Smooth muscle cell (in vitro differentiated cells): ENCODE results near the gene MSRB3. TPM values are rescaled to one million over a fixed set of nuclear protein-coding genes. Genes with fewer than 3 reads are reported as not detected.

Experiments
- DNase-seq: peaks from one replicate; lab custom pipeline; 2025; ENCODE audit not compliant: unreplicated experiment; lab: John Stamatoyannopoulos, UW
- H2AFZ ChIP-seq: fragments of 200-600 bp; sonication (generic); 2 replicates; pipeline ENCODE4 v1.6.0; 2016; ENCODE audit warnings: antibody characterized with exemption, low read depth, mild to moderate bottlenecking
- H3F3A ChIP-seq: fragments of 200-600 bp; sonication (generic); 2 replicates; pipeline ENCODE4 v1.6.0; 2017; ENCODE audit warnings: antibody characterized with exemption, low read depth
- H3K27ac ChIP-seq: fragments of 200-600 bp; sonication (generic); 2 replicates; pipeline ENCODE4 v1.5.1; 2016; ENCODE audit warnings: low read depth, mild to moderate bottlenecking
- H3K27me3 ChIP-seq: fragments of 200-600 bp; sonication (generic); 2 replicates; pipeline ENCODE4 v1.6.1; 2016; ENCODE audit warnings: low read depth, mild to moderate bottlenecking
- H3K36me3 ChIP-seq: fragments of 200-600 bp; sonication (generic); 2 replicates; pipeline ENCODE4 v1.5.1; 2016; ENCODE audit warnings: low read depth
- H3K4me1 ChIP-seq: fragments of 200-600 bp; sonication (generic); 2 replicates; pipeline ENCODE4 v1.5.1; 2016; ENCODE audit warnings: low read depth
- H3K4me2 ChIP-seq: fragments of 200-600 bp; sonication (generic); 2 replicates; pipeline ENCODE4 v1.6.0; 2016; ENCODE audit warnings: mild to moderate bottlenecking
- H3K4me3 ChIP-seq: fragments of 200-600 bp; sonication (generic); 2 replicates; pipeline ENCODE4 v1.5.1; 2016; ENCODE audit warnings: mild to moderate bottlenecking
- H3K79me2 ChIP-seq: fragments of 200-600 bp; sonication (generic); 2 replicates; pipeline ENCODE4 v1.6.0; 2016; ENCODE audit warnings: low read depth, mild to moderate bottlenecking
- H3K9ac ChIP-seq: fragments of 200-600 bp; sonication (generic); 2 replicates; pipeline ENCODE4 v1.6.0; 2016; ENCODE audit warnings: low read depth
- H3K9me3 ChIP-seq: fragments of 200-600 bp; sonication (generic); replicated peaks from 2 replicates; pipeline ENCODE4 v1.5.1; 2016; ENCODE audit warnings: low read depth
- H4K20me1 ChIP-seq: fragments of 200-600 bp; sonication (generic); 2 replicates; pipeline ENCODE4 v1.6.0; 2016; ENCODE audit warnings: low read depth
- WGBS: methylation state at CpG from one replicate; pipeline ENCODE4 v1.1.7; 2016; ENCODE audit warnings: low lambda C conversion rate; 5-methylcytosine and 5-hydroxymethylcytosine counted together
- polyA plus RNA-seq: library from polyadenylated mRNA; unstranded; fragments of >200 nt; fragmentation: Nextera tagmentation; extraction: Ambion mirVana; gene quantifications from 2 replicates; pipeline ENCODE4 v1.2.1, GENCODE V29; 2016
- total RNA-seq: library from RNA; depleted of rRNA; stranded (reverse); fragments of >200 nt; gene quantifications from 2 replicates; pipeline ENCODE4 v1.2.3, GENCODE V29; 2014
- TF ChIP-seq, protein P1 (sequence below): fragments of 200-600 bp; sonication (generic); IDR thresholded peaks from 2 replicates; pipeline ENCODE4 v1.5.1; 2017; ENCODE audit warnings: borderline replicate concordance, mild to moderate bottlenecking, antibody characterized with exemption; ENCODE audit not compliant: insufficient read depth, poor library complexity, severe bottlenecking

MSRB3 gene
- total and polyA plus RNA-seq, 2 experiments from 2014 or later: 63.1 to 107 TPM

DNA sequence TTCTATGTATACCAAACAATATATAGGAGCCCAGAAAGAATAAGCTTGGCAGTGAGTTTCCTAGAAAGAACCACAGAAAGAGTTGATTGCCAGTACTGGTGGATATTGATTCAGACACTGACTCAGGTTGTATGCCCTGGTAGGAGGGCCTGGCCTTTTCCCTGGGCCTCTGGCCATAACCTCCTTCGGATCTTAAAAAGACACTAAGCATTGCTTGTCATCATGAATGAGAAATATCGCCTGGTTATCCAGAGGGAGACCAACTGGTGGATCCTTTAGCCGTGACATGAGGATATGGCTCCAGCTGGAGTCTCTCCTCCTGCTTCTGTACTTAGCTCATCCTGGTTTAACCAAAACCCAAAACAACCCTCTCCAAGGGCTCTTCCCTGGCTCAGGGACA lies 231.5 kb downstream of the MSRB3 start:
- 86% methylated on average over 3 of the region's 3 CpGs for WGBS
- no peaks in the 10 kb centered on the region for H3K79me2 ChIP-seq
- no peak for DNase-seq
- no peaks in the 10 kb centered on the region for H3K36me3 ChIP-seq
- TF ChIP-seq, protein P1, sequence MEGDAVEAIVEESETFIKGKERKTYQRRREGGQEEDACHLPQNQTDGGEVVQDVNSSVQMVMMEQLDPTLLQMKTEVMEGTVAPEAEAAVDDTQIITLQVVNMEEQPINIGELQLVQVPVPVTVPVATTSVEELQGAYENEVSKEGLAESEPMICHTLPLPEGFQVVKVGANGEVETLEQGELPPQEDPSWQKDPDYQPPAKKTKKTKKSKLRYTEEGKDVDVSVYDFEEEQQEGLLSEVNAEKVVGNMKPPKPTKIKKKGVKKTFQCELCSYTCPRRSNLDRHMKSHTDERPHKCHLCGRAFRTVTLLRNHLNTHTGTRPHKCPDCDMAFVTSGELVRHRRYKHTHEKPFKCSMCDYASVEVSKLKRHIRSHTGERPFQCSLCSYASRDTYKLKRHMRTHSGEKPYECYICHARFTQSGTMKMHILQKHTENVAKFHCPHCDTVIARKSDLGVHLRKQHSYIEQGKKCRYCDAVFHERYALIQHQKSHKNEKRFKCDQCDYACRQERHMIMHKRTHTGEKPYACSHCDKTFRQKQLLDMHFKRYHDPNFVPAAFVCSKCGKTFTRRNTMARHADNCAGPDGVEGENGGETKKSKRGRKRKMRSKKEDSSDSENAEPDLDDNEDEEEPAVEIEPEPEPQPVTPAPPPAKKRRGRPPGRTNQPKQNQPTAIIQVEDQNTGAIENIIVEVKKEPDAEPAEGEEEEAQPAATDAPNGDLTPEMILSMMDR: no peak
- H3K4me3 ChIP-seq: no peak overlapping the region
- H3K4me1 ChIP-seq: peaks cover 10% of the 10 kb centered on the region
- no peaks in the 10 kb centered on the region for H3K9me3 ChIP-seq
- H3K4me2 ChIP-seq: no peak overlapping the region
- H3F3A ChIP-seq: no peaks in the 10 kb centered on the region
- no peaks in the 10 kb centered on the region for H4K20me1 ChIP-seq
- H3K27ac ChIP-seq: no peak overlapping the region
- H3K27me3 ChIP-seq: no peaks in the 10 kb centered on the region
- no peak overlapping the region for H2AFZ ChIP-seq
- no peak overlapping the region for H3K9ac ChIP-seq

DNA sequence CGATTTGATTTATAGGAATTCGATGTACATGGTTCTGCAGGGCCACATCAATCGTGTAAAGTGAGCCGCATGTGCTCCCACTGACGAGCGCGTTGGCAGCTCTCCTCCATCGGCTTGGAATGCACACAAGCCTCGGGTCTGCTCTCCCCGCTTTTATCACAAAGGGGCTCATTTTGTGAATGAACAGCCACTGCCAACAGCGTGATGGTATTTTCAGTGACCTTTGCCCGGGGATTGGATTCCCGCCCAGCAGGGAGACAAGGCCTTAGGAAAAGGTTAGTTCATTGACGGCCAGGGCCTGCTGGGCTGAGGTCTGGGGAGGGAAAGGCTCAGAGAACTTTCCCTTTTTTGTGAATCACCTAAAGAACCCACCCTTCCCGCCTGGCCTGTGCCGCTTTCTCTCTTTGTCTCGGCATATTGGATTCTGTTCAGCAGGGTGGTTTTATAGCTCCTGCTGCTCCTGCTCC lies 232.1 kb downstream of the MSRB3 start:
- Histone ChIP-seq H3K4me3 (no peak overlapping the region), H3K79me2 (no peaks in the 10 kb centered on the region), H3K36me3 (no peaks in the 10 kb centered on the region), H3K27me3 (no peaks in the 10 kb centered on the region), H3K9me3 (no peaks in the 10 kb centered on the region), H3K4me1 (peaks cover 10% of the 10 kb centered on the region), H3K9ac (no peak overlapping the region), H4K20me1 (no peaks in the 10 kb centered on the region), H3K4me2 (no peak overlapping the region), H3K27ac (no peak overlapping the region), H3F3A (no peaks in the 10 kb centered on the region), H2AFZ (no peak overlapping the region)
- TF ChIP-seq, protein P1: no peak
- 63% methylated on average over 17 of the region's 17 CpGs for WGBS
- no peak for DNase-seq

DNA sequence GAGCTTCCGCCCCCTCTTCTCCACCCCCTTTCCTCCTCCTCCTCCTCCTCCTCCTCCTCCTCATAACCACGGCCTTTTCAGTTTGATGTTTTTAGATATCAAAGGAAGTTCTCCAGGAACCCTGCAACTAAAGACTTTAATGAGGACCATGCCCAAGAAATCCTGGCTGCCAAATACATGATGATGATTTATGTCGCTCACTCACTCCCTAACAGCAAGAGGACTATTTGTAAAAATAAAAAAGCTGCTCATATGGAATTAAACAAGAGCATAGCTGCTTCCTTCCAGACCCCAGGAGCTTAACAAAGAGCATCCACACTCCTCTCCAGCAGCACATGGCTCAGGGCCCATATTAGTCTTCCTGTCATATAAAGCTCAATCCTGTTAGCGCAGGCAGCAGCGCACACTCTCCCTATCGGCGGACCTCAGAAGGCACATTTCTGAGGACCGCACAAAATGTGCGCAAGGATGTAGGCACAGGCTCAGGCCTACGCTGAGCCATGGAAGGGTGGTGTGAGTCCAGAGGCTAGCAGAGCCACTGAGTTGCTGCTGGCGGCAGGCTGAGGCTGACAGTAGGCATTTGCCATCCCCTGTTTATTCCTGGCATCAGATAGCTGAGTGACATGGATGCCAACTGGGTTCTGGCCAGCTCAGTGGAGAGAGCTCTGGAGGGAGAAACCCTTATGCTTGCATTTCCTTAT lies 232.8 kb downstream of the MSRB3 start:
- Histone ChIP-seq H4K20me1 (no peaks in the 10 kb centered on the region), H3K27ac (no peak overlapping the region), H3K4me2 (no peak overlapping the region), H3K9ac (no peak overlapping the region), H3K79me2 (no peaks in the 10 kb centered on the region), H3K4me3 (no peak overlapping the region), H3K9me3 (no peaks in the 10 kb centered on the region), H3K4me1 (peaks cover 10% of the 10 kb centered on the region), H3K27me3 (no peaks in the 10 kb centered on the region), H3K36me3 (no peaks in the 10 kb centered on the region), H3F3A (no peaks in the 10 kb centered on the region), H2AFZ (no peak overlapping the region)
- TF ChIP-seq, protein P1: no peak
- 86% methylated on average over 11 of the region's 11 CpGs for WGBS
- no peak for DNase-seq

DNA sequence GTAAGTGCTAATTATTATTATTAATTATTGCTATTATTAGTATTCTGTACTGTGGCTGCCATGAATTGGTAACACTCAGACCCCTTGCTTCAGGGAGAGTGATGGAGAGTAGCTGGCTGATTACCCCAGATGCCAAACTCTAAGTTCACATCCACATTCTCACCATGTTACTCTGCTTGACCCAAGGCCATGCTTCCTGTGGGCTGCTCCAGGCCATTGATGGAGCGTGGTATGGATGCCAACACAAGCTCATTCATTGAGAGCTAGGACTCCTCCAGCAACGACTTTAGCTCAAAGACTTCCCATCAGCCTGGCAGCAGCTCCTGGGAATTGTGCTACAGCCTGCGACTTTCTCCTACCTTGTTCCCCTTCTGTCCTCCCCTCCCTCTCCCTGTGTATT lies 233.4 kb downstream of the MSRB3 start:
- Histone ChIP-seq H3K36me3 (no peaks in the 10 kb centered on the region), H2AFZ (no peak overlapping the region), H3K79me2 (no peaks in the 10 kb centered on the region), H3K9ac (no peak overlapping the region), H3K4me2 (no peak overlapping the region), H3F3A (no peaks in the 10 kb centered on the region), H3K27ac (no peak overlapping the region), H3K4me1 (peaks cover 10% of the 10 kb centered on the region), H4K20me1 (no peaks in the 10 kb centered on the region), H3K9me3 (no peaks in the 10 kb centered on the region), H3K4me3 (no peak overlapping the region), H3K27me3 (no peaks in the 10 kb centered on the region)
- DNase-seq: no peak
- 95% methylated on average over 3 of the region's 3 CpGs for WGBS
- TF ChIP-seq, protein P1: no peak
